ENCODE data around the gene CHMP6. TPM values are rescaled to one million over a fixed set of nuclear protein-coding genes. Genes with fewer than 3 reads are reported as not detected.

CHMP6 gene
- total and polyA plus RNA-seq, 4 donors, result 9.6 to 24.0 (median 16.7) TPM

- TF ChIP-seq, protein P1, sequence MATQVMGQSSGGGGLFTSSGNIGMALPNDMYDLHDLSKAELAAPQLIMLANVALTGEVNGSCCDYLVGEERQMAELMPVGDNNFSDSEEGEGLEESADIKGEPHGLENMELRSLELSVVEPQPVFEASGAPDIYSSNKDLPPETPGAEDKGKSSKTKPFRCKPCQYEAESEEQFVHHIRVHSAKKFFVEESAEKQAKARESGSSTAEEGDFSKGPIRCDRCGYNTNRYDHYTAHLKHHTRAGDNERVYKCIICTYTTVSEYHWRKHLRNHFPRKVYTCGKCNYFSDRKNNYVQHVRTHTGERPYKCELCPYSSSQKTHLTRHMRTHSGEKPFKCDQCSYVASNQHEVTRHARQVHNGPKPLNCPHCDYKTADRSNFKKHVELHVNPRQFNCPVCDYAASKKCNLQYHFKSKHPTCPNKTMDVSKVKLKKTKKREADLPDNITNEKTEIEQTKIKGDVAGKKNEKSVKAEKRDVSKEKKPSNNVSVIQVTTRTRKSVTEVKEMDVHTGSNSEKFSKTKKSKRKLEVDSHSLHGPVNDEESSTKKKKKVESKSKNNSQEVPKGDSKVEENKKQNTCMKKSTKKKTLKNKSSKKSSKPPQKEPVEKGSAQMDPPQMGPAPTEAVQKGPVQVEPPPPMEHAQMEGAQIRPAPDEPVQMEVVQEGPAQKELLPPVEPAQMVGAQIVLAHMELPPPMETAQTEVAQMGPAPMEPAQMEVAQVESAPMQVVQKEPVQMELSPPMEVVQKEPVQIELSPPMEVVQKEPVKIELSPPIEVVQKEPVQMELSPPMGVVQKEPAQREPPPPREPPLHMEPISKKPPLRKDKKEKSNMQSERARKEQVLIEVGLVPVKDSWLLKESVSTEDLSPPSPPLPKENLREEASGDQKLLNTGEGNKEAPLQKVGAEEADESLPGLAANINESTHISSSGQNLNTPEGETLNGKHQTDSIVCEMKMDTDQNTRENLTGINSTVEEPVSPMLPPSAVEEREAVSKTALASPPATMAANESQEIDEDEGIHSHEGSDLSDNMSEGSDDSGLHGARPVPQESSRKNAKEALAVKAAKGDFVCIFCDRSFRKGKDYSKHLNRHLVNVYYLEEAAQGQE (IDR thresholded peaks at IDR 0.05), result no peak
- TF ChIP-seq NR2F2 (IDR thresholded peaks at IDR 0.05) (no peak), EGR1 (IDR thresholded peaks at IDR 0.05; ENCODE audit: low read depth in 2 of 2) (no peak), SP1 (IDR thresholded peaks at IDR 0.05) (no peak), FOXA2 (IDR thresholded peaks at IDR 0.05) (no peak)
- TF ChIP-seq, protein P2, sequence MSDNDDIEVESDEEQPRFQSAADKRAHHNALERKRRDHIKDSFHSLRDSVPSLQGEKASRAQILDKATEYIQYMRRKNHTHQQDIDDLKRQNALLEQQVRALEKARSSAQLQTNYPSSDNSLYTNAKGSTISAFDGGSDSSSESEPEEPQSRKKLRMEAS (IDR thresholded peaks at IDR 0.05), result no peak
Measured at GRCh38 chr17:80992077-80992947, 671 bp downstream of the CHMP6 start (continued).

DNA sequence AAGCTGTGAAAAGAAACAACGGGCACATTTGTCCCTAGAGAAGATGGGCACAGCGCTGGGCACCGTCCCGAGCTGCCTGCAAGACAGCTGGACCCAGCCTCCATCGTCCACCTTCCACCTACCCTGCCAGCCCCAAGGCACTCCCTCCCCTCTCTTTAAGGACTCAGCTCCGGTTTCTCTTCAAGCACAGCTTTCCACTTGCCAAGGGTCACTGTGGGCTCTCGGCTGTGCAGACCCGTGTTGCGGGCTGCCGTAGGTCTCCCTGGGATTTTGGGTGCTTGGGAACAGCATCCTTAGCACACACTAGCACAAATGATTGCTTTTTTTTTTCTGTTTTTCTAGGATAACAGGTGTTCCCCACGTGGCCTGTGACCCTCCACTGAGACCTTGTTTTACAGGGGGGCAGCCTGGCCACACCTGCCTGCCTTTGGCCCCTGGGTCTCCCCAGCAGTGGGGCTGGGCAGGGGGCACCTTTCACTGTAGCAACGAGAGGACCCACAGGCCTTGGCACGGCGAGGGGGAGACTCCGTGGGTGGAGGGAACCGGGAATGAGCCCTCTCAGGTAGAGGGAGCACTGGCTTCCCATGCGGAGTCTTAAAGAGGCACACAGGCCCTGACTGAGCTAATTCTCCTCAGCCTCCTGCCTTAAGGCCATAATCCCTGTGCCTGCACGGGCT is 1.4 kb downstream of the CHMP6 start:
- Histone ChIP-seq H3K4me1 (ENCODE audit: control insufficient read depth in 4 of 4, insufficient read depth in 4 of 4, low read length in 3 of 4) (peaks cover 10 to 32% (median 23%) of the 10 kb centered on the region in 4 donors), H3K4me3 (ENCODE audit: low read depth in 1 of 3, low read length in 3 of 3) (peak overlapping the region; percentile 70 to 97 (median 86))
- TF ChIP-seq RAD21 (IDR thresholded peaks at IDR 0.05) (no peak), JUND (IDR thresholded peaks at IDR 0.05) (no peak), FOXA2 (IDR thresholded peaks at IDR 0.05) (no peak), SP1 (IDR thresholded peaks at IDR 0.05) (no peak), TAF1 (conservative IDR thresholded peaks at IDR 0.05) (no peak), ATF3 (IDR thresholded peaks at IDR 0.05) (no peak), GABPA (IDR thresholded peaks at IDR 0.05 in 1 of 2, conservative IDR thresholded peaks at IDR 0.05 in 1 of 2) (no peak), NR2F2 (IDR thresholded peaks at IDR 0.05) (no peak), HNF4A (conservative IDR thresholded peaks at IDR 0.05) (no peak)
- TF ChIP-seq, protein P1 (IDR thresholded peaks at IDR 0.05), result no peak
- TF ChIP-seq, protein P2 (IDR thresholded peaks at IDR 0.05), result no peak
- TF ChIP-seq, protein P3, sequence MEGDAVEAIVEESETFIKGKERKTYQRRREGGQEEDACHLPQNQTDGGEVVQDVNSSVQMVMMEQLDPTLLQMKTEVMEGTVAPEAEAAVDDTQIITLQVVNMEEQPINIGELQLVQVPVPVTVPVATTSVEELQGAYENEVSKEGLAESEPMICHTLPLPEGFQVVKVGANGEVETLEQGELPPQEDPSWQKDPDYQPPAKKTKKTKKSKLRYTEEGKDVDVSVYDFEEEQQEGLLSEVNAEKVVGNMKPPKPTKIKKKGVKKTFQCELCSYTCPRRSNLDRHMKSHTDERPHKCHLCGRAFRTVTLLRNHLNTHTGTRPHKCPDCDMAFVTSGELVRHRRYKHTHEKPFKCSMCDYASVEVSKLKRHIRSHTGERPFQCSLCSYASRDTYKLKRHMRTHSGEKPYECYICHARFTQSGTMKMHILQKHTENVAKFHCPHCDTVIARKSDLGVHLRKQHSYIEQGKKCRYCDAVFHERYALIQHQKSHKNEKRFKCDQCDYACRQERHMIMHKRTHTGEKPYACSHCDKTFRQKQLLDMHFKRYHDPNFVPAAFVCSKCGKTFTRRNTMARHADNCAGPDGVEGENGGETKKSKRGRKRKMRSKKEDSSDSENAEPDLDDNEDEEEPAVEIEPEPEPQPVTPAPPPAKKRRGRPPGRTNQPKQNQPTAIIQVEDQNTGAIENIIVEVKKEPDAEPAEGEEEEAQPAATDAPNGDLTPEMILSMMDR (IDR thresholded peaks at IDR 0.05; ENCODE audit: low read depth, low read length, missing input control), result no peak

More for the DNA sequence above, 1.4 kb downstream of the CHMP6 start:
- Histone ChIP-seq H3K9me3 (ENCODE audit: control insufficient read depth in 4 of 4, low read length in 3 of 4) (no peaks in the 10 kb centered on the region), H3K9ac (ENCODE audit: low read depth in 1 of 2, low read length in 2 of 2) (peak overlapping the region in 1 of 2 donors; percentile 54), H3K27ac (ENCODE audit: low read depth in 1 of 2, low read length in 2 of 2) (no peak overlapping the region), H3K36me3 (ENCODE audit: control insufficient read depth in 4 of 4, insufficient read depth in 3 of 4, low read depth in 1 of 4, low read length in 3 of 4) (peaks cover 2 to 26% (median 17%) of the 10 kb centered on the region in 4 donors), H3K27me3 (ENCODE audit: control insufficient read depth in 4 of 4, insufficient read depth in 4 of 4, low read length in 3 of 4) (no peaks in the 10 kb centered on the region)
- 47% methylated on average over 18 of the region's 18 CpGs for WGBS
- DNase-seq (ENCODE audit: low spot score), result no peak

All from liver (tissue), 9 donors.